Activated CD8-positive, alpha-beta memory T cell treated with anti-CD3 and anti-CD28 coated beads, Interleukin-2, amount 50 U/mL, for 48 hours (primary cell): ENCODE results near the gene LRRC73.
"Not testable (repeated sequence)": the region's sequence is repeated elsewhere in the genome, so short reads cannot be mapped to it uniquely, and the experiment has no call there.

Source experiments
- DNase-seq: peaks from one replicate; pipeline ENCODE4 v3.0.0-alpha.2; 2020

LRRC73 gene

DNA sequence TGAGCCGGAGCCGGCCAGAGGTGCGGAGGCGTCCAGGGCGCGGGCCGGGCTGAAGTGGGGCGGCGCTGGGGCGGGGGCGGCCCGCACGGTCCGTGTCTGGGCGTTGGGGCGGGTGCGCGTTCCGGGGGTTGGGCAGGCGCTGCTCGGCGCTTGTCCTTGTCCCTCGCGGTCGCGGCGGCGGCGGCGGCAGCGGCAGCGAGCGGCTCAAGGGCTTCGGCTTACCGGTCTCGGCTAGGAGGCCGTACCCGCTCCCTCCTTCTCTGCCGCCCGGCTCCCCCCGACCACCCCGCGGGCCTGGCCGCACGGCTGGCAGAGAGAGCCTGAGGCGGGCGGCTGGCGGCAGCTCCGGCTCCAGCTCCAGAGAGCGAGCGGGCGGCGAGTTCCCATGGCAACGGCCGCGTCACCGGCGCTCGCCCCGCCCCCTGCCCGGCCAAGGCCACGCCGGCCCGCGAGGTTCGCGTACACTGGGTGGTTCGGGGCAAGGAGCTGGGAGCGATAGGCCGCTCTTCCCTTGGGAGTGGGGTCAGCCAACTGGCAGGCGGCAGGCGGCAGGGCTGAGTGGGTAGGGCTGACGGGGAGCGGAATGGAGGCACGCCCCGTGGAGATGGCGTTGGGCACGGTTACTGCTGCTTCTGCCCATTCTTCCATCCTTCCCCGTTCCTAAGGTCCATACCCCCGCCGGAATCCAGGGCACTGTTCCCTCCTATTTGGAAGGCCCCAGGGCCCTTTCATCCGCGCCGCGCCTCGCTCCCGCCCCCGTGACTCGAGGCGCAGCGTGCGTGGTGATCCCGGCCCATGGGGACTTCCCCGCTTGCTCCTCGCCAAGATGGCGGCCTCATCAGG is at the start of gene LRRC73:
Gene LRRC73, minus strand, starts transcription at position 363 of the 843 bp plus-strand sequence. CDS start 561 bp downstream, outside the sequence.
- DNase-seq: peak; percentile 92

DNA sequence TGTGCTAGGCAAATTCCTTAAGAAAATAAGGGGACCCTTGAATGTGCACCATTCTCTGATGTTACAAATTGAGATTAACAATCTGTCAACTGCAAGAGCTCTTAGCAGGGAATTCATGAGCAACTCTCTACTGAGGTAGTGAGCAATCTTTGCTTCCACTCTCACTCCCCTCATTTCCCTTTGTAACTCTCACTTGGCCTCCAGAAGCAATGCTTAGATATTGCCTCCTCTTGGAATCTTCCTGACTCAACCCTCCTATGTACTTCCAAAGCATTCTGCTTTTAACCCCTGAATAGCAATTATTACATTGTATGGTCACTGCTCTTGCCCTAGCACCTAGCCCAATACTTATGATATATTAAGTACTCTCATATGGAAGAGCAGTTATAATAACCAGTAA is 49.2 kb upstream of the LRRC73 start:
- DNase-seq: no peak

- not testable (repeated sequence) for DNase-seq
Observed at GRCh38 chr6:43557620-43558019, 47.5 kb upstream of the LRRC73 start.

GRCh38 chr6:43547222-43547621 is 37.1 kb upstream of the LRRC73 start:
- DNase-seq: no peak

- DNase-seq: no peak
Observed at GRCh38 chr6:43544461-43544860, 34.3 kb upstream of the LRRC73 start.

DNA sequence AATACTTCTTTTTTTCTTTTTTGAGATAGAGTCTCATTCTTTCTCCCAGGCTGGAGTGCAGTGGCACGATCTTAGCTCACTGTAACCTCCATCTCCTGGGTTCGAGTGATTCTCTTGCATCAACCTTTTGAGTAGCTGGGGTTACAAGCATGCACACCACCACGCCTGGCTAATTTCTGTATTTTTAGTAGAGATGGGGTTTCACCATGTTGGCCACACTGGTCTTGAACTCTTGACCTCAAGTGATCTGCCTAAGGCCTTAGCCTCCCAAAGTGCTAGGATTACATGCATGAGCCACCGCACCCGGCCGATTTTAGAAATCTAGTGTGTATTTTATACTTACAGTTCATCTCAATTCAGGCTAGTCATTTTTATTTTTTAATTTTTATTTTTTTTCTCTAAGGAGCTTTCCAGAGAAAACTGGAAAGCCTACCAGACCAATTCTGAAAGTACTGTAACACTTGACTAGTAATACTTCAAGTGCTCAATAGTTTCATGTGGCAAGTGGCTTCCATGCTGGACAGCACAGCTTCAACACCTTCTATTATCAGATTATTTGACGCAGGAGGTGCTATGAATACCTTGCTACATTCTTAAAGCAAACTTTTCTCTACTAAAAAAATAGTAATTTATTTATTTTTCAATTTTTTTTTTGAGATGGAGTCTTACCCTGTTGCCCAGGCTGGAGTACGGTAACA is 31.8 kb upstream of the LRRC73 start:
- no peak for DNase-seq

- DNase-seq: no peak
Observed at GRCh38 chr6:43540507-43540906, 30.4 kb upstream of the LRRC73 start.

DNA sequence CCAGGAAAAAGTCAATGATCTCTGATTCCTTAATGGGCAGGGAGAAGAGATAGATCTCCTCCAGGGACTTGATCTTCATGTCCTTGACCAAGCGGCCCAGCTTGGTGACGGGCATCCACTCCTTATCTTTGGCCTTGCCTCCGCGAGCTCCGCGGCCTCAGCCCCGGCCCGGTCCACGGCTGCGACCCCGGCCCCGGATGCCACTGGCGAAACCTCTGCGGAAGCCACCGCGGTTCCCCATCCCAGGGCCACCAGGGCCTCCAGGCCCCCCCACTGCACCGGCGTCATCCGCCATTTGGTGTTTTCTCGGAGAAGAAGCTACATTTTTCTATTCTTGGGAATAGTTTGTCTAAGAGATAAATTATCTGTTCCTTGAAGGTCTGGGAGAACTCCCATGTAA is 29.3 kb upstream of the LRRC73 start:
- not testable (repeated sequence) for DNase-seq

- not testable (repeated sequence) for DNase-seq
Observed at GRCh38 chr6:43538986-43539385, 28.8 kb upstream of the LRRC73 start.

GRCh38 chr6:43532201-43532600 is 22.1 kb upstream of the LRRC73 start:
- DNase-seq: no peak

- no peak for DNase-seq
Observed at GRCh38 chr6:43524483-43524961, 14.4 kb upstream of the LRRC73 start.

DNA sequence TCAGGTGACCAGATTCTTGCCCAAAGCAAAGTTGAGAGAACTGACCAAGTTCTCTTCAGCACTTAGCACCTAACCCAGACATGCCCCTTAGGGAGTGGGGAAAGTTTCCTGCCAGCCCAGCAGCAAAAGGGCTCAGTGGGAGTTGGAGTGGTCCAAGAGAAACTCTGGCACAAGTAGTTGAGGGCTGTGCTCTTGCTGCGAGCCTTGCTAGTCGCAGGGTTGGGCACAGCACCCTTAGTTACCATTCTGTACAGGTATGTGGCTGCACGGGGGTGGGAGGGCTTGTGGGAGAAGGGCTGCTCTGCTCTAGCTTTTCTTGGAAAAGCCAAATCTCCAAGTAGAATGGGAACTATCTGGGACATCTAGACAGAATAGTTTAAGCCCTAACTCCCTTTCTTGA is 13.1 kb upstream of the LRRC73 start:
- DNase-seq: no peak

DNA sequence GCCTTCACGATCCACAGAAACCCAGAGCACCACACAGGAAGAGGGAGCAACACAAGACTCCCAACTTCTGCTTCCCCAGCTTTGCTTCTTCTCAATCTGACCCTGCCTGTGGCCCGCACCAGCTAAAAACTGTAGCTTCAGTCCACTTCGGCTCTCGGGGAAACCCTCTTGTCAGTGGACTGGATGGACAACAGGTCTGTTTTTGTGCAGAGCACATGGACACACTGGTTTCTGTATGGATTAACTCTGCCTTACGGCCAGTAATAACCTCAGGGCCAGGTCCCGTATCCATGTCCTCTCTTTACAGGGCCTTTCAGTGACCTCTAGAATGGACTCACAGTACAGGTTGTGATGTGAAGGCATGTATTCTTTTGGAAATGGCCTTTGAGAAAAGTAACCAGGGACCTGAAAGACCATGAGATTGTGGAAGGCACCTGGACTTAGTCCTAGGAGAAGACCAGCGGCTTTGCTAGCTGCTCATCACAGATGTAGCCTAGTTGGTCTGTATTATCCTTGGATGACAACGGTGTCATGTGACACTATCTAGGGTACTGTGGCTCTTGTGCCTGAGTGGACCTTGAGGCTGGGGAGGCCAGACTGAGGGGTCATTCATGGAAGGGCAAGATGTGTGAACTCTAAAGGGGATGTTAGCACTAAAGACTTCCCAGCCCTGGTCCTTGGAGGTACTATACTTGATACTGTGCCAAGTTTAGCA is 12.6 kb upstream of the LRRC73 start:
- no peak for DNase-seq

DNA sequence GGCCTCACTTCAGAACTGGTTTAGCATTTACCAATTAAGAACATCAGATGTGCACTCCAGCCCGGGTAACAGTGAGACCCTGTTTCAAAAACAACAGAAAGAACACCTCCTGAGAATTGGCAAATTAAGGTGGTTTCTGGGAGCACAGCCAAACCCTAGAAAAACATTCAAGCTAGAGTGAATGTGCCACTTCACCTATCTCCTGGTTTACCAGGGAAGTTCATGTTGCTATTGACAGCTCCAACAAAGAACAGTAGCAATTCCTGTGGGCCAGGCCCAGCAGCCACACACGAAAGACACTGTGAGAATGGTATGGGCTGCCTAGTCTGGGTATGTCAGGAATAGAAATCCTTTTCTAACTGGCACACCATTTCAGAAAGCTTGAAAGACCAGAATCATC is 11.7 kb upstream of the LRRC73 start:
- no peak for DNase-seq

- DNase-seq: no peak
Observed at GRCh38 chr6:43520097-43520496, 10.0 kb upstream of the LRRC73 start.

GRCh38 chr6:43517505-43518357 is 7.6 kb upstream of the LRRC73 start:
- no peak for DNase-seq

- DNase-seq: peak; percentile 96
Observed at GRCh38 chr6:43516697-43517504, 6.8 kb upstream of the LRRC73 start, which contains the start of the genes POLR1C and YIPF3. POLR1C (plus strand) TSS chr6:43517089; CDS start chr6:43517110, 21 bp downstream. YIPF3 (minus strand) TSS chr6:43516926; CDS start chr6:43516807, 119 bp downstream.

DNA sequence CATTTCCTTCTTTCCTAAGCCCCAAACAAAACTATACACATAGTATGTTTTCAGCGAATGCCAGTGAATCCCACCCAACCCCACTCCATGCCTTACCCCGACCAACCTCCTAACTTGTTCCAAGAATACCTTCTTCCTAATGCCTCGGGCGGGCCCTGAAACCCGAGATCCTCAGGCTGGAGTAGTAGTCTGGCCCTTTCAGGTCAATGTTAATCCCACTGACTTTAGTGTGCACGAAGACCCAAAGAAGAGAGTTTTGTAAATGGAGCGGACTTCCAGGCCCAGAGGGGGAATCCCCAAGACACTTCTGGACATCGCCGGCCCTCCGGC is 6.2 kb upstream of the LRRC73 start:
- no peak for DNase-seq

- DNase-seq: no peak
Observed at GRCh38 chr6:43515808-43516207, 5.7 kb upstream of the LRRC73 start.

DNA sequence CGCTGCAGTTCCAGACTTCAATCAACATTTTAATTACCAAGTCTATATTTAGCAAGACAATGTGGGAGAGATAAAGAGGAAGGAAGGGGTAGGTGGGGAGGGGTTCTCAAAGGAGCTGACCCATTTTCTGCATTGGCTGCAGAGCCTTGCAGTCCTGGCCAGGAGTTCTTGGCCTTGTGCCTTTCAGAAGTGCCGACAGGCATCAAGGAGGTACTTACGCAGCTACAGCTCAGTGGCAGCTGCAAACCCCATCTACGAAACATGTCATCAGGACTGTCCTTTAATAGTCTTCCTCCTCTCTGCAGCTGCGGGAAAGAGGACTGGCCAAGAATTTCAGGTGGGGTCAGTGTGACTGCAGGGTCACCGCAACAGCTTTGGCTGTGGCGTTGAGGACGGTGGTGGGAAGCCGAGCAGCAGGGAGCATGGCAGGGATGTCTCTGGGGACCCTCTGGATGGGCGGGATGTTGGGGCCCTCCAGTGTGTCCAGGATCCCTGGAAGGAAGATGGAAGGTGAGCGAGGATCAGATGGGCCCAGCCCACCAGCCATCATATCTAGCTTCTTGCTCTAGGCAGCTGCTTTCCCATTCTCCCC is 1.8 kb upstream of the LRRC73 start:
- no peak for DNase-seq

- no peak for DNase-seq
Observed at GRCh38 chr6:43510827-43511163, 649 bp upstream of the LRRC73 start.
